Tibial nerve (tissue), 4 donors: Measurements from ENCODE around the gene CDC7. TPM values are rescaled to one million over a fixed set of nuclear protein-coding genes. Genes with fewer than 3 reads are reported as not detected.

Experiments used
- DNase-seq, 2 donors: peaks; one replicate each; pipeline ENCODE4 v3.0.0-alpha.2; 2019; ENCODE audit warnings: low spot score in 2 of 2
- H3K27ac ChIP-seq, 4 donors: fragments of 200-600 bp; sonication (generic) in 3 of 4; one replicate each; pipeline ENCODE4 v1.5.1; 2017 to 2019; ENCODE audit warnings: mild to moderate bottlenecking in 1 of 4
- H3K27me3 ChIP-seq, 2 donors: fragments of 200-600 bp; sonication (generic) in 1 of 2; one replicate each; pipeline versions ENCODE4 v1.5.1 to v1.6.0; 2017 to 2019
- H3K36me3 ChIP-seq, 3 donors: fragments of 200-600 bp; sonication (generic); one replicate each; pipeline ENCODE4 v1.5.1; 2018 to 2019
- H3K4me1 ChIP-seq, 4 donors: fragments of 200-600 bp; sonication (generic) in 3 of 4; one replicate each; pipeline ENCODE4 v1.5.1; 2017 to 2019
- H3K4me3 ChIP-seq, 4 donors: fragments of 200-600 bp; sonication (generic) in 3 of 4; one replicate each; pipeline ENCODE4 v1.5.1; 2017 to 2019; ENCODE audit warnings: mild to moderate bottlenecking in 1 of 4, moderate library complexity in 1 of 4
- H3K9me3 ChIP-seq, 4 donors: fragments of 200-600 bp; sonication (generic) in 3 of 4; one replicate each; pipeline ENCODE4 v1.5.1; 2017 to 2019
- EP300 ChIP-seq, 2 donors: sonication (generic); formaldehyde crosslinking; IDR thresholded peaks; one replicate each; pipeline ENCODE4 v1.6.1; 2017; ENCODE audit warnings: antibody characterized with exemption in 2 of 2, mild to moderate bottlenecking in 1 of 2
- POLR2A ChIP-seq, 2 donors: fragments of 450-650 bp; IDR thresholded peaks; one replicate each; pipeline ENCODE4 v1.6.1; 2017; ENCODE audit warnings: antibody characterized with exemption in 2 of 2, mild to moderate bottlenecking in 2 of 2, moderate library complexity in 2 of 2
- WGBS, 2 donors: methylation state at CpG; one replicate each; pipeline ENCODE4 v1.1.5; 2018; 5-methylcytosine and 5-hydroxymethylcytosine counted together
- total RNA-seq, 4 donors: library from RNA; depleted of rRNA; stranded (reverse); fragments of >200 nt; gene quantifications; one replicate each; pipeline ENCODE4 v1.1.0, GENCODE V29; 2016
- TF ChIP-seq, protein P1 (sequence below), 5 experiments: fragments of 200-600 bp in 3 of 5; fragments of 450-650 bp in 2 of 5; sonication (generic) in 3 of 5; IDR thresholded peaks; one replicate each; pipeline ENCODE4 v1.5.1; 2016 to 2019; ENCODE audit warnings: antibody characterized with exemption in 5 of 5, mild to moderate bottlenecking in 3 of 5, moderate library complexity in 2 of 5

Gene CDC7
- total RNA-seq, 4 donors from 2014 or later = 0.59 to 3.3 (median 1.3) TPM

DNA sequence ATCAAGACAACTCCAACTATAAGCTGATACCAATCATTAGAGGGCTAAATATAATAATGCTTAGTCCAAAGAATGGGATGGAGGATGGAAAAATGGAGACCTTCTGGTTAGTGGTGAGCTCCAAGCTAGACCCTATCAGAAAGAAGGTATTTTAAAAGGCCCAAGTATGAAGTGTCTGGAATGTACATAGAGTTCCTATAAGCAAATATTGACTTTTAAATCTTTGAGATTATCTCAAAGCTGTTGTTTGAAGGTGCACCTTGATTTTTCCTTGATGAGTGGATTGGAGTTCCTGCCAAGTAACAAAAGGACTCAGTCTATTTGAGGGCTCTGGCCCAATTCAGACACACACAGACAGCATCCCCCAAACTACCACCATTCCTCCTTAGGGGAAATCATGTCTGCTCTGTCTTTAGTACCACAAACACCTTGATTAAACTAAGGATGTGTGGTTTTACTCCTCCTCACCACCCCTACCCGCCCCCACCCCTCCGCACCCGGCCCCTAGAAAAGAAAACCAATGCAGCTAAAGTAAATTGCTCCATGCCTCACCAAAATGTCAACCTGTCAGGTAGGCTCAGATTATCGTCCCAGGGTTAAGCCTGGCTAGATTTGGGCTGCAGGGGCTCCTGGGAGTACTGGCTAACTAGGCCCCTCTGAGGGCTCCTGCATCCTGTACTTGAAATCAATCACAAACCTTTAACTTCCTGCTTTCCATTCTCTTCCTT is 59.4 kb downstream of the CDC7 start:
- no peak for DNase-seq
- TF ChIP-seq POLR2A (IDR thresholded peaks at IDR 0.05) (no peak), EP300 (IDR thresholded peaks at IDR 0.05) (no peak)
- TF ChIP-seq, protein P1, sequence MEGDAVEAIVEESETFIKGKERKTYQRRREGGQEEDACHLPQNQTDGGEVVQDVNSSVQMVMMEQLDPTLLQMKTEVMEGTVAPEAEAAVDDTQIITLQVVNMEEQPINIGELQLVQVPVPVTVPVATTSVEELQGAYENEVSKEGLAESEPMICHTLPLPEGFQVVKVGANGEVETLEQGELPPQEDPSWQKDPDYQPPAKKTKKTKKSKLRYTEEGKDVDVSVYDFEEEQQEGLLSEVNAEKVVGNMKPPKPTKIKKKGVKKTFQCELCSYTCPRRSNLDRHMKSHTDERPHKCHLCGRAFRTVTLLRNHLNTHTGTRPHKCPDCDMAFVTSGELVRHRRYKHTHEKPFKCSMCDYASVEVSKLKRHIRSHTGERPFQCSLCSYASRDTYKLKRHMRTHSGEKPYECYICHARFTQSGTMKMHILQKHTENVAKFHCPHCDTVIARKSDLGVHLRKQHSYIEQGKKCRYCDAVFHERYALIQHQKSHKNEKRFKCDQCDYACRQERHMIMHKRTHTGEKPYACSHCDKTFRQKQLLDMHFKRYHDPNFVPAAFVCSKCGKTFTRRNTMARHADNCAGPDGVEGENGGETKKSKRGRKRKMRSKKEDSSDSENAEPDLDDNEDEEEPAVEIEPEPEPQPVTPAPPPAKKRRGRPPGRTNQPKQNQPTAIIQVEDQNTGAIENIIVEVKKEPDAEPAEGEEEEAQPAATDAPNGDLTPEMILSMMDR (IDR thresholded peaks at IDR 0.05) = no peak
- WGBS, 2 donors = 91 to 100% methylated on average over 4 of the region's 4 CpGs
- no peaks in the 10 kb centered on the region for H3K36me3 ChIP-seq
- peaks cover 0 to 4% (median 0%) of the 10 kb centered on the region in 4 donors for H3K9me3 ChIP-seq
- H3K27me3 ChIP-seq = no peaks in the 10 kb centered on the region
- peaks cover 0 to 19% (median 2%) of the 10 kb centered on the region in 4 donors for H3K4me1 ChIP-seq
- H3K27ac ChIP-seq = no peak overlapping the region
- H3K4me3 ChIP-seq = no peak overlapping the region

DNA sequence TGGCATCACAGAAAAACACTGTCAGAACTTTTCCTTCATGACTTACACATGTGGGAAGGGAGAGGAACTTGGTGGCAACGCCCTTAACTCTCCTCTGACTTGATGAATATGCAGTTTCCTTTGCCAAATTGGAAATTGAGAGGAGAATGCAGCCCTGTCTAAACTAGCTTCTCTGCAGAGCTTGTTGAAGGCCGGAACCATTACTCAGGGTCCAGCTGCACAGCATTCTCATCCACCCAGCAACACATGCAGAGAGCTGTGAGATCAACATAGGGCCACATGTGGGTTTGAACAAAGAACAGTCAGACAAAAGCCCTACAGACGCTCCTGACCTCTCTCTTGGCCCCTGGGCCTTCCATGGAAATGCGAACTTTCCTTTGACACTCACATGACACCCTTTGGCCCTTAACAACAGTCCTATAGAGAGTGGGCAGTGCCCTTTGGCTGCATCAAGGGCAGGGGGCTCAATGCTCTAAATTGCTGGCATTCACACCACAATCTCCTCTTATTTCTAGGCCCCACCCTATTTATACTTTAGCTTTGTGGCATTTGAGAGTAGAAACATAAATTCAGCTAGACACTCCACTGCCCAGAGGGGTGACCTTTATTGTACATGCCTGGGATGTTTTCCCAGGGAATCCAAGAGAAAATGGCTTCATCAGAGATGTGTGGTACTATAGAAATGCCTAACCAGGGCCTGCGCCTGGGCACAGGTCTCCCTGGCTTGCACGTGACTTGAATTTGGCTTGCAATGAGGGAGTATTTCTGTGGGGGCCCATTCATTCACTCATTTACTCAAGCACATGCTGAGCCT is 64.4 kb downstream of the CDC7 start:
- DNase-seq = no peak
- Histone ChIP-seq H3K36me3 (no peaks in the 10 kb centered on the region), H3K27me3 (no peaks in the 10 kb centered on the region), H3K9me3 (peaks cover 0 to 4% (median 0%) of the 10 kb centered on the region in 4 donors), H3K4me1 (peaks cover 0 to 23% (median 5%) of the 10 kb centered on the region in 4 donors), H3K4me3 (no peak overlapping the region), H3K27ac (peak overlapping the region; percentile 24 to 73 (median 56))
- 34 to 59% methylated on average over 6 of the region's 6 CpGs for WGBS, 2 donors
- TF ChIP-seq EP300 (IDR thresholded peaks at IDR 0.05) (peak in 1 of 2 donors; percentile 87), POLR2A (IDR thresholded peaks at IDR 0.05) (no peak)

DNA sequence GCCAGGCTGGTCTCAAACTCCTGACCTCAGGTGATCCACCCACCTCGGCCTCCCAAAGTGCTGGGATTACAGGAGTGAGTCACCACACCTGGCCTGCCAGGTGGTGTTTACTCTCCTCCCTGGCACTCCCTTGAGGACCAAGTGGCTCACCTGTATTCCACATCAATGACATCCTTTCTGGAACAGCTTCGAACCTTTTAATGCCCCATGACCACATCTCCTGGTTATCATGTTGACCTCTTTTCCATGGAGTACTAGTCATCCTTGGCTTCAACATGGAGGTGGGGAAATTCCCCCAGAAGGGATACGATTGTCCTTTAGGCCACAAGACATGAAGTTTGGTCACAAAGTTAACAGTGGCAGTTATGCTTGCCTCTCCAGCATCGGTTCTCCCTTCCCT is 66.9 kb downstream of the CDC7 start:
- H3K4me1 ChIP-seq = peaks cover 0 to 39% (median 8%) of the 10 kb centered on the region in 4 donors
- H3K36me3 ChIP-seq = no peaks in the 10 kb centered on the region
- TF ChIP-seq, protein P1 (IDR thresholded peaks at IDR 0.05) = no peak
- TF ChIP-seq EP300 (IDR thresholded peaks at IDR 0.05) (no peak), POLR2A (IDR thresholded peaks at IDR 0.05) (no peak)
- no peak overlapping the region for H3K4me3 ChIP-seq
- H3K27me3 ChIP-seq = no peaks in the 10 kb centered on the region
- peaks cover 0 to 4% (median 0%) of the 10 kb centered on the region in 4 donors for H3K9me3 ChIP-seq
- DNase-seq = no peak
- H3K27ac ChIP-seq = no peak overlapping the region
- 77 to 82% methylated on average over 4 of the region's 4 CpGs for WGBS, 2 donors

DNA sequence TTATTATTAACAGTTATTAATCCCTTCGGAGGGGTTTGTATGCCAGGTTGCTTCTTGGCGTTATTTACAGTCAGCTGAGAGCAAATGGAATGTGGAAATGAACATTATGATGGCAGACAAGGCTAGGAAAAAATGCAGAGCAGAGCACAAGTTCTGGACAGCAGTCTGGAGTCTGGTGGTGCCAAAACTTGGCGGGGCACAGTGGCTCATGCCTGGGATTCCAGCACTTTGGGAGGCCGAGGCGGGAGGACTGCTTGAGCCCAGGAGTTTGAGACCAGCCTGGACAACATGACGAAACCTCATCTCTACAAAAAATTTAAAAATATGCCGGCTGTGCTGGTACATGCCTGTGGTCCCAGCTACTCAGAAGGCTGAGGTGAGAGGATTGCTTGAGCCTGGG is 67.6 kb downstream of the CDC7 start:
- TF ChIP-seq EP300 (IDR thresholded peaks at IDR 0.05) (no peak), POLR2A (IDR thresholded peaks at IDR 0.05) (no peak)
- TF ChIP-seq, protein P1 (IDR thresholded peaks at IDR 0.05) = no peak
- peaks cover 0 to 4% (median 0%) of the 10 kb centered on the region in 4 donors for H3K9me3 ChIP-seq
- H3K27ac ChIP-seq = no peak overlapping the region
- WGBS, 2 donors = 79 to 83% methylated on average over 7 of the region's 7 CpGs
- no peaks in the 10 kb centered on the region for H3K27me3 ChIP-seq
- peaks cover 0 to 39% (median 8%) of the 10 kb centered on the region in 4 donors for H3K4me1 ChIP-seq
- H3K36me3 ChIP-seq = no peaks in the 10 kb centered on the region
- no peak overlapping the region for H3K4me3 ChIP-seq
- no peak for DNase-seq

DNA sequence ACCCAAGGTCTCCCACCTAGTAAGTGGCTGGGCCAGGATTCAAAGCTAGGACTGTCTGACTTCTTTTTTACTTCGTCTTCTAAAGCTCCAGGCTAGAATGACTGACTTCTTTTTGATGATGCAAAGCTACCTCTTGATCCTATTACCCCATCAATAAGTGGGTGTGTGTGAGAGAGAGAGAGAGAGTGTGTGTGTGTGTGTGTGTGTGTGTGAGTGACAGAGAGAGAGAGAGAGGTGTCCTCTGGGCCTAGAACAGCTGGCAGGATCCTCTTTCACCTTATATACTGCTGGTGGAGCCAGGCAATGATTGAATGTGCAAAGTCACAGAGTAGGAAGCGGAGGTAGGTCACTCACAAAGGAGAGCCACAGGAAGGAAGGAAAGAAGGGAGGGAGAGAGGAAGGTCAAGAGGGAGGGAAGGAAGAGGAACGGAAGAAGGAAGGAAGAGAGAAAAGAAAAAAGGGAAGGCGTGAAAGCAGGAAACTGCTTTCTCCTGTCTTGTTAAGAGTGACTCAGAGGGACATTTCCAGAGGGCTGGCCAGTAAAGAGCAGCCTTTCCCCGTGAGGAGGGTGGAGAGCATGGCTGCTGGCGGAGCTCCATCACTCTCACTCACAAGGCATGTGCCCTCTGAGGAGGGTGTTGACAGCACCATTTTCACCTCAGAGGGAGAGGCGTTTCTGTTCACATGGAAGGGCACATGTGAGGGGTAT is 68.9 kb downstream of the CDC7 start:
- peak; percentile 78 to 82 for DNase-seq
- Histone ChIP-seq H3K4me1 (peaks cover 0 to 38% (median 6%) of the 10 kb centered on the region in 4 donors), H3K36me3 (no peaks in the 10 kb centered on the region), H3K9me3 (no peaks in the 10 kb centered on the region), H3K27ac (peak overlapping the region in 2 of 4 donors; percentile 63 to 79), H3K27me3 (no peaks in the 10 kb centered on the region), H3K4me3 (no peak overlapping the region)
- TF ChIP-seq POLR2A (IDR thresholded peaks at IDR 0.05) (no peak), EP300 (IDR thresholded peaks at IDR 0.05) (peak in 1 of 2 donors; percentile 85)
- WGBS, 2 donors = 40 to 42% methylated on average over 6 to 7 of the region's 7 CpGs
